PC-9 (cell line): ENCODE measurements around the gene CAPN13. TPM values are rescaled to one million over a fixed set of nuclear protein-coding genes. Genes with fewer than 3 reads are reported as not detected.

Experiments
- BruUV-seq: library from RNA; stranded (reverse); fragments of 400-500 nt; replicated peaks from 2 replicates; lab custom pipeline; 2021; lab: Mats Ljungman, UMichigan
- CTCF ChIA-PET: fragments of 300-600 bp; sonication (Branson Sonifier 250); formaldehyde crosslinking; loops from one replicate; lab custom pipeline; 2022; ENCODE audit warnings: antibody characterized with exemption; lab: Charles Lee
- POLR2A ChIA-PET: fragments of 300-600 bp; sonication (Branson Sonifier 250); formaldehyde crosslinking; loops from one replicate; lab custom pipeline; 2022; ENCODE audit warnings: antibody characterized with exemption; ENCODE audit not compliant: unreplicated experiment; lab: Charles Lee
- DNase-seq, 2 experiments: peaks; one replicate each; pipeline versions ENCODE4 v3.0.0 to v3.0.0-alpha.2; 2015 to 2022; ENCODE audit warnings: mixed read lengths in 1 of 2
- H2AFZ ChIP-seq: fragments of 200-600 bp; sonication (generic); 2 replicates; pipeline ENCODE4 v1.8.1; 2017; ENCODE audit warnings: antibody characterized with exemption
- H3F3A ChIP-seq: fragments of 200-600 bp; sonication (generic); 2 replicates; pipeline ENCODE4 v1.8.1; 2017; ENCODE audit warnings: antibody characterized with exemption, mild to moderate bottlenecking, low read depth; ENCODE audit not compliant: insufficient read depth
- H3K27ac ChIP-seq: fragments of 200-600 bp; sonication (generic); 2 replicates; pipeline ENCODE4 v1.6.1; 2016; ENCODE audit warnings: mixed run types
- H3K27me3 ChIP-seq: fragments of 200-600 bp; sonication (generic); 2 replicates; pipeline ENCODE4 v1.6.1; 2016; ENCODE audit warnings: low read depth, mixed run types; ENCODE audit not compliant: insufficient read depth
- H3K36me3 ChIP-seq: fragments of 200-600 bp; sonication (generic); 2 replicates; pipeline ENCODE4 v1.6.1; 2016; ENCODE audit warnings: low read depth, mixed run types
- H3K4me1 ChIP-seq: fragments of 200-600 bp; sonication (generic); replicated peaks from 2 replicates; pipeline ENCODE4 v1.6.1; 2016; ENCODE audit warnings: mixed run types; ENCODE audit not compliant: insufficient read depth
- H3K4me2 ChIP-seq: fragments of 200-600 bp; sonication (generic); 2 replicates; pipeline ENCODE4 v1.6.1; 2017; ENCODE audit warnings: mixed run types
- H3K4me3 ChIP-seq: fragments of 200-600 bp; sonication (generic); 2 replicates; pipeline ENCODE4 v1.6.1; 2016; ENCODE audit warnings: mixed run types
- H3K79me2 ChIP-seq: fragments of 200-600 bp; sonication (generic); 2 replicates; pipeline ENCODE4 v1.6.1; 2017; ENCODE audit warnings: low read depth, mixed run types
- H3K9me2 ChIP-seq: fragments of 200-600 bp; sonication (generic); 2 replicates; pipeline ENCODE4 v1.8.1; 2017; ENCODE audit warnings: mild to moderate bottlenecking; ENCODE audit not compliant: insufficient read depth
- H3K9me3 ChIP-seq: fragments of 200-600 bp; sonication (generic); 2 replicates; pipeline ENCODE4 v1.8.1; 2016; ENCODE audit warnings: low read depth; ENCODE audit not compliant: insufficient read depth
- H4K20me1 ChIP-seq: fragments of 200-600 bp; sonication (generic); 2 replicates; pipeline ENCODE4 v1.8.1; 2017; ENCODE audit not compliant: insufficient read depth
- EZH2 ChIP-seq: fragments of 200-600 bp; sonication (generic); IDR thresholded peaks from 2 replicates; pipeline ENCODE4 v1.8.0; 2017; ENCODE audit warnings: antibody characterized with exemption, low read depth
- intact Hi-C: fragments of 100-400 bp; cut with micrococcal nuclease; formaldehyde crosslinking; loops from one replicate; pipeline ENCODE4 v1.10.0; 2022; ENCODE audit not compliant: unreplicated experiment
- total RNA-seq: library from RNA; stranded (reverse); gene quantifications from 2 replicates; pipeline ENCODE4 v1.2.3, GENCODE V29; 2021
- TF ChIP-seq, protein P1 (sequence below): fragments of 200-600 bp; sonication (generic); conservative IDR thresholded peaks from 2 replicates; pipeline ENCODE4 v1.6.1; 2017; ENCODE audit warnings: mixed run types, antibody characterized with exemption, mild to moderate bottlenecking, moderate library complexity

CAPN13 gene
- total RNA-seq, 1 experiment from 2014 or later: 1.5 TPM

GRCh38 chr2:30689496-30690125 is 117.6 kb downstream of the CAPN13 start:
- H2AFZ ChIP-seq: no peak overlapping the region
- intact Hi-C loops: no loop called here
- no peaks in the 10 kb centered on the region for H3K79me2 ChIP-seq
- peaks cover 4% of the 10 kb centered on the region; the same call in 1 of the 2 replicates for H3K27me3 ChIP-seq
- H3K9me2 ChIP-seq: no peaks in the 10 kb centered on the region
- H3K27ac ChIP-seq: no peak overlapping the region
- no peaks in the 10 kb centered on the region for H3K9me3 ChIP-seq
- H3K36me3 ChIP-seq: no peaks in the 10 kb centered on the region
- CTCF ChIA-PET: no interaction called here
- peak in 1 of 2 experiments; percentile 24 for DNase-seq
- no peak for TF ChIP-seq EZH2
- TF ChIP-seq, protein P1, sequence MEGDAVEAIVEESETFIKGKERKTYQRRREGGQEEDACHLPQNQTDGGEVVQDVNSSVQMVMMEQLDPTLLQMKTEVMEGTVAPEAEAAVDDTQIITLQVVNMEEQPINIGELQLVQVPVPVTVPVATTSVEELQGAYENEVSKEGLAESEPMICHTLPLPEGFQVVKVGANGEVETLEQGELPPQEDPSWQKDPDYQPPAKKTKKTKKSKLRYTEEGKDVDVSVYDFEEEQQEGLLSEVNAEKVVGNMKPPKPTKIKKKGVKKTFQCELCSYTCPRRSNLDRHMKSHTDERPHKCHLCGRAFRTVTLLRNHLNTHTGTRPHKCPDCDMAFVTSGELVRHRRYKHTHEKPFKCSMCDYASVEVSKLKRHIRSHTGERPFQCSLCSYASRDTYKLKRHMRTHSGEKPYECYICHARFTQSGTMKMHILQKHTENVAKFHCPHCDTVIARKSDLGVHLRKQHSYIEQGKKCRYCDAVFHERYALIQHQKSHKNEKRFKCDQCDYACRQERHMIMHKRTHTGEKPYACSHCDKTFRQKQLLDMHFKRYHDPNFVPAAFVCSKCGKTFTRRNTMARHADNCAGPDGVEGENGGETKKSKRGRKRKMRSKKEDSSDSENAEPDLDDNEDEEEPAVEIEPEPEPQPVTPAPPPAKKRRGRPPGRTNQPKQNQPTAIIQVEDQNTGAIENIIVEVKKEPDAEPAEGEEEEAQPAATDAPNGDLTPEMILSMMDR: no peak
- no peaks in the 10 kb centered on the region for H3K4me1 ChIP-seq
- BruUV-seq: no TSS peak
- no peaks in the 10 kb centered on the region for H3F3A ChIP-seq
- POLR2A ChIA-PET: no interaction called here
- no peak overlapping the region for H3K4me2 ChIP-seq
- H3K4me3 ChIP-seq: no peak overlapping the region
- H4K20me1 ChIP-seq: no peaks in the 10 kb centered on the region

DNA sequence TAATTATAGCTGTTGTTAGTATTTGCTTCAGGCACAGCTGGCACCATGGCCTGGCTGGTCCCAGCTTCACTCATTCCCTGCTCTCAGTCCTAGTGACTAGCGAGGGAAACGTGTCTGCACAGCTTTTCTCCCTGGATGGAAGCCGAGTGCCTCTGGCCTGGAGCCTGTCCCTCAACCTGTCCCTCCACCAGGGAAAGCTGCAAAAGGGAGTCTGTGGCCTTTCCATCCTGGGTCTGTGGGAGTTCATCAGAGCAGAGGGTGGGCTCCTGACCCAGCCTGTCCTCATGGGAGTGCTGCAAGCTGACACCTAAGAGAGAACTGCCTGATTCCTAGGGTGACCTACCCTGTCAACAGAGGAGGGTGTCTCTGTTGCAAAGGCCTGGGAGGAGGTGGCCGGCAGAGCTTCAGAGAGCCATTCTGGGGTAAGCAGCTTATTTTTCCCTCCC is 118.3 kb downstream of the CAPN13 start:
- ChIA-PET CTCF (interaction anchor here (1.3 kb wide), 1 partner anchor 524 kb away, joined by 5 read pairs; no protein-coding TSS in a partner anchor), POLR2A (no interaction called here)
- no TSS peak for BruUV-seq

DNA sequence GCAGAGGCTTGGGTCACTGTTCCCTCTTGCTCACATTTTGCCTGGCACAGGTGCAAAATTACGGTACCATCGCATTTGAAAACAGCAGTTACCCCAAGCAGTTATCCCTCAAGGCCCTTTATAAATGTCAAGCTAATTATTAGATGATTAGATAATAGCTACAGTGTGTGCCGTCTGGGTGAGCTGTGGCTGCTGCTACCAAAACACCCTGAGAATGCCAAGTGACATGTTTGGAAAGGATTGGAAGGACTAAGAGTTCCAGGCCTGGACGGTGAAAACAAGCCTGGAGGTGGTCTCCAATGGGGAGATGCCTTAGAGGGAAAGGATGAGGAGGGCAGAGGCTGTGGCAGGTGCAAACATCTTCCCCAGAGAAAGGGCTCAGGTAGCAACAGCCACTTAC is 120.6 kb downstream of the CAPN13 start:
- Histone ChIP-seq H3K27me3 (no peaks in the 10 kb centered on the region), H3K4me2 (no peak overlapping the region), H2AFZ (no peak overlapping the region), H3K4me1 (no peaks in the 10 kb centered on the region), H3K9me3 (no peaks in the 10 kb centered on the region), H3K4me3 (no peak overlapping the region), H4K20me1 (no peaks in the 10 kb centered on the region), H3F3A (no peaks in the 10 kb centered on the region), H3K9me2 (no peaks in the 10 kb centered on the region), H3K79me2 (no peaks in the 10 kb centered on the region), H3K27ac (no peak overlapping the region), H3K36me3 (no peaks in the 10 kb centered on the region)
- BruUV-seq: no TSS peak
- TF ChIP-seq EZH2: no peak
- TF ChIP-seq, protein P1: no peak
- CTCF ChIA-PET: no interaction called here
- DNase-seq: peak in 1 of 2 experiments; percentile 21
- intact Hi-C loops: no loop called here
- POLR2A ChIA-PET: no interaction called here

More for the DNA sequence above, 118.3 kb downstream of the CAPN13 start:
- H3K36me3 ChIP-seq: no peaks in the 10 kb centered on the region
- TF ChIP-seq EZH2: no peak
- TF ChIP-seq, protein P1: no peak
- H3K9me3 ChIP-seq: no peaks in the 10 kb centered on the region
- H3K27me3 ChIP-seq: no peaks in the 10 kb centered on the region; the same call in 1 of the 2 replicates
- no peaks in the 10 kb centered on the region for H3K9me2 ChIP-seq
- H3K4me2 ChIP-seq: no peak overlapping the region
- peak in 1 of 2 experiments; percentile 5 for DNase-seq
- no peaks in the 10 kb centered on the region for H4K20me1 ChIP-seq
- H2AFZ ChIP-seq: no peak overlapping the region
- no peaks in the 10 kb centered on the region for H3K4me1 ChIP-seq
- no peak overlapping the region for H3K27ac ChIP-seq
- H3F3A ChIP-seq: no peaks in the 10 kb centered on the region
- H3K79me2 ChIP-seq: no peaks in the 10 kb centered on the region
- intact Hi-C loops: no loop called here
- H3K4me3 ChIP-seq: no peak overlapping the region
